HEK293 (cell line): ENCODE measurements around the gene MRGPRG.

Experiments
- ELK4 ChIP-seq: IDR thresholded peaks from 2 replicates; pipeline ENCODE4 v1.6.1; 2011; ENCODE audit warnings: mild to moderate bottlenecking, low read depth, low read length, borderline replicate concordance
- REST ChIP-seq: fragments of 450-650 bp; formaldehyde crosslinking; IDR thresholded peaks from 2 replicates; pipeline ENCODE4 v1.5.1; 2016; ENCODE audit warnings: missing biosample characterization, missing genetic modification characterization
- SALL2 ChIP-seq: fragments of 450-650 bp; formaldehyde crosslinking; IDR thresholded peaks from 2 replicates; pipeline ENCODE4 v1.5.0; 2017; ENCODE audit warnings: missing biosample characterization, mild to moderate bottlenecking, missing genetic modification characterization, borderline replicate concordance
- YY1 ChIP-seq: fragments of 450-650 bp; formaldehyde crosslinking; IDR thresholded peaks from 2 replicates; pipeline ENCODE4 v1.5.1; 2018; ENCODE audit warnings: missing biosample characterization, missing genetic modification characterization
- ZNF133 ChIP-seq: fragments of 450-650 bp; formaldehyde crosslinking; IDR thresholded peaks from 2 replicates; pipeline ENCODE4 v1.5.1; 2016; ENCODE audit warnings: missing biosample characterization, missing genetic modification characterization
- ZNF138 ChIP-seq: fragments of 450-650 bp; formaldehyde crosslinking; IDR thresholded peaks from 2 replicates; pipeline ENCODE4 v1.5.1; 2016; ENCODE audit warnings: missing biosample characterization, missing genetic modification characterization, borderline replicate concordance
- ZNF140 ChIP-seq: fragments of 450-650 bp; formaldehyde crosslinking; IDR thresholded peaks from 2 replicates; pipeline ENCODE4 v1.5.1; 2016; ENCODE audit warnings: missing biosample characterization, missing genetic modification characterization
- ZNF626 ChIP-seq: fragments of 450-650 bp; sonication (Bioruptor Pico); formaldehyde crosslinking; IDR thresholded peaks from 2 replicates; pipeline ENCODE4 v1.5.1; 2018; ENCODE audit warnings: missing biosample characterization, missing genetic modification characterization, inconsistent platforms
- ZNF704 ChIP-seq: fragments of 450-650 bp; formaldehyde crosslinking; IDR thresholded peaks from 2 replicates; pipeline ENCODE4 v1.5.1; 2016; ENCODE audit warnings: missing biosample characterization, missing genetic modification characterization
- ZNF76 ChIP-seq: fragments of 450-650 bp; formaldehyde crosslinking; IDR thresholded peaks from 2 replicates; pipeline ENCODE4; 2016; ENCODE audit warnings: low read depth, missing biosample characterization, missing genetic modification characterization, borderline replicate concordance
- TF ChIP-seq, protein P1 (sequence below): fragments of 450-650 bp; formaldehyde crosslinking; IDR thresholded peaks from 2 replicates; pipeline ENCODE4 v1.5.1; 2016; ENCODE audit warnings: missing biosample characterization, missing genetic modification characterization
- TF ChIP-seq, protein P2 (sequence below): sonication (generic); formaldehyde crosslinking; IDR thresholded peaks from 2 replicates; pipeline ENCODE4 v1.8.1; 2022; ENCODE audit warnings: mild to moderate bottlenecking, moderate library complexity, missing genetic modification reagents
- TF ChIP-seq, protein P3 (sequence below): fragments of 450-650 bp; formaldehyde crosslinking; conservative IDR thresholded peaks from 2 replicates; pipeline ENCODE4 v1.5.1; 2016; ENCODE audit warnings: low read depth, missing biosample characterization, missing genetic modification characterization
- TF ChIP-seq, protein P4 (sequence below): fragments of 450-650 bp; formaldehyde crosslinking; IDR thresholded peaks from 2 replicates; pipeline ENCODE4 v1.5.1; 2016; ENCODE audit warnings: missing biosample characterization, missing genetic modification characterization

GRCh38 chr11:3204141-3205015 lies 14.2 kb downstream of the MRGPRG start:
- TF ChIP-seq ELK4, result no peak
- TF ChIP-seq, protein P1, sequence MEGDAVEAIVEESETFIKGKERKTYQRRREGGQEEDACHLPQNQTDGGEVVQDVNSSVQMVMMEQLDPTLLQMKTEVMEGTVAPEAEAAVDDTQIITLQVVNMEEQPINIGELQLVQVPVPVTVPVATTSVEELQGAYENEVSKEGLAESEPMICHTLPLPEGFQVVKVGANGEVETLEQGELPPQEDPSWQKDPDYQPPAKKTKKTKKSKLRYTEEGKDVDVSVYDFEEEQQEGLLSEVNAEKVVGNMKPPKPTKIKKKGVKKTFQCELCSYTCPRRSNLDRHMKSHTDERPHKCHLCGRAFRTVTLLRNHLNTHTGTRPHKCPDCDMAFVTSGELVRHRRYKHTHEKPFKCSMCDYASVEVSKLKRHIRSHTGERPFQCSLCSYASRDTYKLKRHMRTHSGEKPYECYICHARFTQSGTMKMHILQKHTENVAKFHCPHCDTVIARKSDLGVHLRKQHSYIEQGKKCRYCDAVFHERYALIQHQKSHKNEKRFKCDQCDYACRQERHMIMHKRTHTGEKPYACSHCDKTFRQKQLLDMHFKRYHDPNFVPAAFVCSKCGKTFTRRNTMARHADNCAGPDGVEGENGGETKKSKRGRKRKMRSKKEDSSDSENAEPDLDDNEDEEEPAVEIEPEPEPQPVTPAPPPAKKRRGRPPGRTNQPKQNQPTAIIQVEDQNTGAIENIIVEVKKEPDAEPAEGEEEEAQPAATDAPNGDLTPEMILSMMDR, result no peak
- no peak for TF ChIP-seq ZNF138
- TF ChIP-seq ZNF76, result no peak
- no peak for TF ChIP-seq YY1 (tag by site-specific recombination)
- no peak for TF ChIP-seq REST (tag by site-specific recombination)
- TF ChIP-seq, protein P2, sequence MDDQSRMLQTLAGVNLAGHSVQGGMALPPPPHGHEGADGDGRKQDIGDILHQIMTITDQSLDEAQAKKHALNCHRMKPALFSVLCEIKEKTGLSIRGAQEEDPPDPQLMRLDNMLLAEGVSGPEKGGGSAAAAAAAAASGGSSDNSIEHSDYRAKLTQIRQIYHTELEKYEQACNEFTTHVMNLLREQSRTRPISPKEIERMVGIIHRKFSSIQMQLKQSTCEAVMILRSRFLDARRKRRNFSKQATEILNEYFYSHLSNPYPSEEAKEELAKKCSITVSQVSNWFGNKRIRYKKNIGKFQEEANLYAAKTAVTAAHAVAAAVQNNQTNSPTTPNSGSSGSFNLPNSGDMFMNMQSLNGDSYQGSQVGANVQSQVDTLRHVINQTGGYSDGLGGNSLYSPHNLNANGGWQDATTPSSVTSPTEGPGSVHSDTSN (CRISPR knock-in tag), result no peak
- no peak for TF ChIP-seq ZNF704
- TF ChIP-seq SALL2, result no peak
- TF ChIP-seq ZNF140 (tag by site-specific recombination), result no peak
- TF ChIP-seq ZNF133 (tag by site-specific recombination), result no peak
- TF ChIP-seq, protein P3, sequence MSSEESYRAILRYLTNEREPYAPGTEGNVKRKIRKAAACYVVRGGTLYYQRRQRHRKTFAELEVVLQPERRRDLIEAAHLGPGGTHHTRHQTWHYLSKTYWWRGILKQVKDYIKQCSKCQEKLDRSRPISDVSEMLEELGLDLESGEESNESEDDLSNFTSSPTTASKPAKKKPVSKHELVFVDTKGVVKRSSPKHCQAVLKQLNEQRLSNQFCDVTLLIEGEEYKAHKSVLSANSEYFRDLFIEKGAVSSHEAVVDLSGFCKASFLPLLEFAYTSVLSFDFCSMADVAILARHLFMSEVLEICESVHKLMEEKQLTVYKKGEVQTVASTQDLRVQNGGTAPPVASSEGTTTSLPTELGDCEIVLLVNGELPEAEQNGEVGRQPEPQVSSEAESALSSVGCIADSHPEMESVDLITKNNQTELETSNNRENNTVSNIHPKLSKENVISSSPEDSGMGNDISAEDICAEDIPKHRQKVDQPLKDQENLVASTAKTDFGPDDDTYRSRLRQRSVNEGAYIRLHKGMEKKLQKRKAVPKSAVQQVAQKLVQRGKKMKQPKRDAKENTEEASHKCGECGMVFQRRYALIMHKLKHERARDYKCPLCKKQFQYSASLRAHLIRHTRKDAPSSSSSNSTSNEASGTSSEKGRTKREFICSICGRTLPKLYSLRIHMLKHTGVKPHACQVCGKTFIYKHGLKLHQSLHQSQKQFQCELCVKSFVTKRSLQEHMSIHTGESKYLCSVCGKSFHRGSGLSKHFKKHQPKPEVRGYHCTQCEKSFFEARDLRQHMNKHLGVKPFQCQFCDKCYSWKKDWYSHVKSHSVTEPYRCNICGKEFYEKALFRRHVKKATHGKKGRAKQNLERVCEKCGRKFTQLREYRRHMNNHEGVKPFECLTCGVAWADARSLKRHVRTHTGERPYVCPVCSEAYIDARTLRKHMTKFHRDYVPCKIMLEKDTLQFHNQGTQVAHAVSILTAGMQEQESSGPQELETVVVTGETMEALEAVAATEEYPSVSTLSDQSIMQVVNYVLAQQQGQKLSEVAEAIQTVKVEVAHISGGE (tag by site-specific recombination), result no peak
- no peak for TF ChIP-seq ZNF626
- TF ChIP-seq, protein P4, sequence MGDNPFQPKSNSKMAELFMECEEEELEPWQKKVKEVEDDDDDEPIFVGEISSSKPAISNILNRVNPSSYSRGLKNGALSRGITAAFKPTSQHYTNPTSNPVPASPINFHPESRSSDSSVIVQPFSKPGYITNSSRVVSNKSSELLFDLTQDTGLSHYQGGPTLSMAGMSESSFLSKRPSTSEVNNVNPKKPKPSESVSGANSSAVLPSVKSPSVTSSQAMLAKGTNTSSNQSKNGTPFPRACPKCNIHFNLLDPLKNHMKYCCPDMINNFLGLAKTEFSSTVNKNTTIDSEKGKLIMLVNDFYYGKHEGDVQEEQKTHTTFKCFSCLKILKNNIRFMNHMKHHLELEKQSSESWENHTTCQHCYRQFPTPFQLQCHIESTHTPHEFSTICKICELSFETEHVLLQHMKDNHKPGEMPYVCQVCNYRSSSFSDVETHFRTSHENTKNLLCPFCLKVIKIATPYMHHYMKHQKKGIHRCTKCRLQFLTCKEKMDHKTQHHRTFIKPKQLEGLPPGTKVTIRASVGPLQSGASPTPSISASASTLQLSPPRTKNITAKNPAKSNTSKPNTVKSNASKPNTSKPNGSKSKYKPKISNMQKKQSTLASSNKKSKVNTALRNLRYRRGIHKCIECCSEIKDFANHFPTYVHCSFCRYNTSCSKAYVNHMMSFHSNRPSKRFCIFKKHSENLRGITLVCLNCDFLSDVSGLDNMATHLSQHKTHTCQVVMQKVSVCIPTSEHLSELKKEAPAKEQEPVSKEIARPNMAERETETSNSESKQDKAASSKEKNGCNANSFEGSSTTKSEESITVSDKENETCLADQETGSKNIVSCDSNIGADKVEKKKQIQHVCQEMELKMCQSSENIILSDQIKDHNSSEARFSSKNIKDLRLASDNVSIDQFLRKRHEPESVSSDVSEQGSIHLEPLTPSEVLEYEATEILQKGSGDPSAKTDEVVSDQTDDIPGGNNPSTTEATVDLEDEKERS (tag by site-specific recombination), result no peak
